Activated CD4-positive, alpha-beta T cell treated with anti-CD3 and anti-CD28 coated beads, Interleukin-2, amount 10 ng/mL, durations not matched to agents 7 days and 5 days (primary cell): ENCODE results near the gene EXOSC1. TPM values are rescaled to one million over a fixed set of nuclear protein-coding genes. Genes with fewer than 3 reads are reported as not detected.
"Not testable (repeated sequence)": the region's sequence is repeated elsewhere in the genome, so short reads cannot be mapped to it uniquely, and the experiment has no call there.

Source experiments
- CTCF ChIA-PET: fragments of 350-600 bp; sonication (Branson Sonifier 250); formaldehyde crosslinking; loops from one replicate; lab custom pipeline; 2021; ENCODE audit warnings: antibody characterized with exemption; lab: Charles Lee
- POLR2A ChIA-PET: fragments of 350-600 bp; sonication (Branson Sonifier 250); formaldehyde crosslinking; loops from one replicate; lab custom pipeline; 2021; ENCODE audit warnings: antibody characterized with exemption; lab: Charles Lee
- DNase-seq: peaks from one replicate; pipeline ENCODE4 v3.0.0-alpha.2; 2020
- H3K27ac Mint-ChIP-seq: one replicate; pipeline ENCODE4 v1.8.0; 2021; ENCODE audit warnings: mild to moderate bottlenecking, moderate library complexity, mixed read lengths
- H3K27me3 Mint-ChIP-seq: one replicate; pipeline ENCODE4 v1.8.0; 2021; ENCODE audit warnings: mixed read lengths
- H3K36me3 Mint-ChIP-seq: one replicate; pipeline ENCODE4 v1.8.0; 2021; ENCODE audit warnings: low read depth, mixed read lengths
- H3K4me1 Mint-ChIP-seq: one replicate; pipeline ENCODE4 v1.8.0; 2021; ENCODE audit warnings: mixed read lengths
- H3K4me3 Mint-ChIP-seq: one replicate; pipeline ENCODE4 v1.8.0; 2021; ENCODE audit warnings: mild to moderate bottlenecking, moderate library complexity, mixed read lengths
- H3K9me3 Mint-ChIP-seq: one replicate; pipeline ENCODE4 v1.8.0; 2021; ENCODE audit warnings: mixed read lengths
- total RNA-seq, 2 experiments: library from RNA; stranded (reverse); gene quantifications; one replicate each; pipeline ENCODE4 v1.2.3, GENCODE V29; 2021

Gene EXOSC1
- total RNA-seq, 2 experiments from 2014 or later = 45.5 to 50.0 TPM

DNA sequence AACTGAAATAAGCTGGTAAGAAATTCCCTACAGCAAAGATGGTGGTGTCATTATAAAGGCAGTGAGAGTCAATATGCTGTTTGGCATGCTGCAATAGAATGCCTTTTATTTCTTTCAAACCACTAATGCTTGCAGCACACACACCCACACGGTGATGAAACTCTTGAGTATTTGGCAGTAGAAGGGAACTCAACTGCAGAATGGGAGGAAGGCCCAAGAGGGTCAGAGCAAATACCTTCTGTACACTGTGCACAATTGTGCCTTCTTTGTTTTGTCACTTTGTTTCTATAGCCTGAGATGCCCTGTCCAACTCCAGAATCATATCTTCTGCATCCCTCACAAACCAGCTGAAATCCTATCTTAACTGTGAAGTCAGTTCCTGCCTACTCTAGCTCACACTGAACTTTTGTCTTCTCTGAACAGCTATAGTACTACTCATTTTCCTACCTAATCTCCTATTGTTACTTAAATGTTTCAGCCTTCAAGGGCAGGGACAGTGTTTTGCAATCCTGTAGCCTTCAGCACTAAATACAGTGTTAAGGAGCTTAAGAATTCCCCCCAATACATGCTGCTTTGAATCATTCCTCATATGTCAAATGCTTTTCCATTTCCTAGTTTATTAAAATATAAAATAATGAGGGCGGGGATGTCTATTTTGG is 30.3 kb upstream of the EXOSC1 start:
- Mint-ChIP-seq H3K4me3 (no peak overlapping the region), H3K27ac (no peak overlapping the region), H3K9me3 (no peaks in the 10 kb centered on the region), H3K4me1 (no peaks in the 10 kb centered on the region), H3K27me3 (no peaks in the 10 kb centered on the region), H3K36me3 (peaks cover 52% of the 10 kb centered on the region)
- CTCF ChIA-PET = interaction anchor here (0.9 to 2.2 kb wide), 5 partner anchors 8 to 96 kb away, joined by 3 to 7 read pairs (median 3); no protein-coding TSS in a partner anchor
- no peak for DNase-seq
- POLR2A ChIA-PET = no interaction called here

- H3K4me3 Mint-ChIP-seq = no peak overlapping the region
- CTCF ChIA-PET = interaction anchor here (0.8 to 1.8 kb wide), 2 partner anchors 14 to 35 kb away, joined by 3 to 4 read pairs; no protein-coding TSS in a partner anchor
- no peaks in the 10 kb centered on the region for H3K4me1 Mint-ChIP-seq
- POLR2A ChIA-PET = no interaction called here
- H3K27me3 Mint-ChIP-seq = no peaks in the 10 kb centered on the region
- DNase-seq = no peak
- no peaks in the 10 kb centered on the region for H3K9me3 Mint-ChIP-seq
- H3K27ac Mint-ChIP-seq = no peak overlapping the region
- H3K36me3 Mint-ChIP-seq = peaks cover 53% of the 10 kb centered on the region
These were observed 29.1 kb upstream of the EXOSC1 start for GRCh38 chr10:97474918-97475317.

- H3K9me3 Mint-ChIP-seq, H3K4me3 Mint-ChIP-seq, H3K27me3 Mint-ChIP-seq, H3K4me1 Mint-ChIP-seq, H3K27ac Mint-ChIP-seq, POLR2A ChIA-PET, DNase-seq: not testable (repeated sequence)
- H3K36me3 Mint-ChIP-seq = peaks cover 30% of the 10 kb centered on the region
- CTCF ChIA-PET = interaction anchor here (1.6 kb wide), 1 partner anchor 15 kb away, joined by 6 read pairs; no protein-coding TSS in a partner anchor
These were observed 23.0 kb upstream of the EXOSC1 start for GRCh38 chr10:97468781-97469180.

- DNase-seq = no peak
- Mint-ChIP-seq H3K4me3 (no peak overlapping the region), H3K4me1 (peaks cover 5% of the 10 kb centered on the region), H3K36me3 (peaks cover 28% of the 10 kb centered on the region), H3K27me3 (no peaks in the 10 kb centered on the region), H3K27ac (no peak overlapping the region), H3K9me3 (no peaks in the 10 kb centered on the region)
- CTCF ChIA-PET = interaction anchor here (0.6 to 1.6 kb wide), 6 partner anchors 8 to 397 kb away, joined by 3 to 6 read pairs (median 4); no protein-coding TSS in a partner anchor
- POLR2A ChIA-PET = no interaction called here
These were observed 22.4 kb upstream of the EXOSC1 start for GRCh38 chr10:97468162-97468561.

DNA sequence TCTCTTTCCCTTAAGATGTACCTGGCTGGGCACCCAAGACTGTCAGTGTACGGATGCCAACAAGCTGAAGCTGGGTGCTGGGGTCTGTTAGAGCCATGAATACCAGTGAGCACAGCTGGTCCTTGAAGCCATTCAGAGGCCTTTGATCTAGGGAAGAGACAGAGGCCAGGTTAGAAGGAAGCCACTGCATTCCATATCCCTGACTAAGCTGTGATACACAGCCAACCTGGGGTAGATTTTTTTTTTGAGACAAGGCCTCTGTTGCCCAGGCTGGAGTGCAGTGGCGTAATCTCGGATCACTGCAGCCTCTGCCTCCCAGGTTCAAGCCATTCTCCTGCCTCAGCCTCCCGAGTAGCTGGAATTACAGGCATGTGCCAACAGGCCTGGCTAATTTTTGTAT is 20.9 kb upstream of the EXOSC1 start:
- no peak for DNase-seq
- POLR2A ChIA-PET = interaction anchor here (0.7 kb wide), 1 partner anchor 25 kb away, joined by 6 read pairs; no protein-coding TSS in a partner anchor
- Mint-ChIP-seq H3K9me3 (no peaks in the 10 kb centered on the region), H3K4me1 (peaks cover 5% of the 10 kb centered on the region), H3K4me3 (no peak overlapping the region), H3K27me3 (no peaks in the 10 kb centered on the region), H3K27ac (no peak overlapping the region), H3K36me3 (peaks cover 33% of the 10 kb centered on the region)
- CTCF ChIA-PET = interaction anchor here (0.9 to 2.4 kb wide), 4 partner anchors 10 to 87 kb away, joined by 3 to 7 read pairs (median 4); no protein-coding TSS in a partner anchor

DNA sequence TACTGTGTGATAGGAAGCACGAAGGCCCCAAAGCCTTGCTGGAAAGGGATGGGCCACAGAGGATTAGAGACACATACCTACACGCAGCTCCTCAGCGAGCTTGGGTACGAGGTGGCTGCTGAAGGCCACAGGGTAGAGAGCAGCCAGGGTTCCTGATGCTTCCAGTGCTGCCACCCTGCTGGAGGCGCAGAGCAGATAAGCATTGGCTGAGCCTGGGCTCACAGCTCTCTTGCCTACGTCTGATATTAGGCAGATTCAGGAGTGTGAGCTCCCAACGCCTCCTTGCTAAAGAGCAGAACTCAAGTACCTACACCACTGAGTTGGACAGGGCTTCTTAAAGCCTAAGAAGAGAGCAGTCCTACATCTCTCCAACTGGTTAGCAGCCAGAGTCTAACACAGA is 20.2 kb upstream of the EXOSC1 start:
- CTCF ChIA-PET = interaction anchor here (0.9 to 2.4 kb wide), 4 partner anchors 11 to 88 kb away, joined by 3 to 7 read pairs (median 4); no protein-coding TSS in a partner anchor
- Mint-ChIP-seq H3K27me3 (no peaks in the 10 kb centered on the region), H3K4me3 (no peak overlapping the region), H3K27ac (no peak overlapping the region), H3K9me3 (no peaks in the 10 kb centered on the region), H3K36me3 (peaks cover 33% of the 10 kb centered on the region), H3K4me1 (peaks cover 5% of the 10 kb centered on the region)
- no peak for DNase-seq
- POLR2A ChIA-PET = no interaction called here

- H3K36me3 Mint-ChIP-seq = peaks cover 35% of the 10 kb centered on the region
- CTCF ChIA-PET = interaction anchor here (0.8 to 1.0 kb wide), 6 partner anchors 16 to 72 kb away, joined by 3 read pairs; no protein-coding TSS in a partner anchor
- H3K9me3 Mint-ChIP-seq = no peaks in the 10 kb centered on the region
- POLR2A ChIA-PET = no interaction called here
- H3K27ac Mint-ChIP-seq = peak overlapping the region; percentile 5
- peaks cover 5% of the 10 kb centered on the region for H3K4me1 Mint-ChIP-seq
- no peaks in the 10 kb centered on the region for H3K27me3 Mint-ChIP-seq
- DNase-seq = no peak
- H3K4me3 Mint-ChIP-seq = no peak overlapping the region
These were observed 18.4 kb upstream of the EXOSC1 start for GRCh38 chr10:97464226-97464625.

GRCh38 chr10:97463363-97464132 is 17.7 kb upstream of the EXOSC1 start:
- Mint-ChIP-seq H3K4me3 (no peak overlapping the region), H3K9me3 (no peaks in the 10 kb centered on the region), H3K4me1 (peaks cover 2% of the 10 kb centered on the region), H3K27me3 (no peaks in the 10 kb centered on the region), H3K27ac (no peak overlapping the region), H3K36me3 (peaks cover 38% of the 10 kb centered on the region)
- DNase-seq = peak; percentile 59
- ChIA-PET POLR2A (no interaction called here), CTCF (interaction anchor here (0.7 to 1.0 kb wide), 6 partner anchors 17 to 58 kb away, joined by 3 to 4 read pairs (median 3); no protein-coding TSS in a partner anchor)

DNA sequence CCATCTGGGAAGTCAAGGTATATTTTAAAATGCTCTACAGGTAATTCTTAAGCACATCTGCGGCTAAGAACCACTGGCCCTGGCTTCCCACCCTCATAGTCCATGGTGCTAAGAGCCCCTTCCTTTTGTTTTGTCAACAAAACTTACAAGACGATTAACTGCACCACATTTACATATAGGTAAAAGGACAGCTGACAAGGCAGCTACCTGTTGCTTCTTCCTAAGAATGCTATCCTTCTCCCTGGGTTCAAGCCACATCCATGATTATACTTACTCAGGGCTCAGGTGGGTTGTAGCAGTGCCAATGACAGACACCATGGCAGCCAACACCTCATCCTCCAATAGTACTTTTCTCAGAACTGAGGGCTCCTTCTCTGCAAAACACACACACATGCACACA is 16.5 kb upstream of the EXOSC1 start:
- Mint-ChIP-seq H3K27me3 (no peaks in the 10 kb centered on the region), H3K4me3 (no peak overlapping the region), H3K36me3 (peaks cover 43% of the 10 kb centered on the region), H3K4me1 (no peaks in the 10 kb centered on the region), H3K27ac (no peak overlapping the region), H3K9me3 (no peaks in the 10 kb centered on the region)
- DNase-seq = no peak
- ChIA-PET POLR2A (no interaction called here), CTCF (interaction anchor here (1.3 kb wide), 1 partner anchor 8 kb away, joined by 7 read pairs; no protein-coding TSS in a partner anchor)

DNA sequence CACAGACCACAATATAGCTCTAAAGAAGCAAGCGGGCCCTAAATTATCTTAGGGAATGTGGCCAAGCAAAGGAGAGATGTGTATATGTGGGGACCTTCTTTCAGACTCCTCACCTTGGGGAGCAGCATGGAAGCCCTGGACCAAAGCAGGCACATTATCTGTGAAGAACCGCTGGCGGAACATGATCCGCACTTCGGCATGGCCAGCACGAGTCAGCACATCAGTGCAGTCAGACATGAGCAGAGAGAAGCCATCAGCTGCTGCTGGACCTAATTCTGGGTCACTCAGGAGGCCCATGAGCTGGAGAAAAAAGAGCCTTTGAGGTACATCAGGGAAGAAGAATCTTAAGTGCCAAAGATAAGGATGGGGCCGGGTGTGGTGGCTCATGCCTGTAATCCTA is 14.1 kb upstream of the EXOSC1 start:
- H3K4me3 Mint-ChIP-seq = no peak overlapping the region
- H3K36me3 Mint-ChIP-seq = peaks cover 48% of the 10 kb centered on the region
- H3K27me3 Mint-ChIP-seq = no peaks in the 10 kb centered on the region
- H3K4me1 Mint-ChIP-seq = no peaks in the 10 kb centered on the region
- ChIA-PET POLR2A (no interaction called here), CTCF (interaction anchor here (0.7 to 1.3 kb wide), 4 partner anchors 8 to 179 kb away, joined by 3 to 4 read pairs (median 4); no protein-coding TSS in a partner anchor)
- peak overlapping the region; percentile 4 for H3K27ac Mint-ChIP-seq
- no peak for DNase-seq
- no peaks in the 10 kb centered on the region for H3K9me3 Mint-ChIP-seq

GRCh38 chr10:97459111-97459510 is 13.3 kb upstream of the EXOSC1 start:
- Mint-ChIP-seq H3K27ac (no peak overlapping the region), H3K27me3 (no peaks in the 10 kb centered on the region), H3K36me3 (peaks cover 52% of the 10 kb centered on the region), H3K9me3 (no peaks in the 10 kb centered on the region), H3K4me3 (no peak overlapping the region), H3K4me1 (peaks cover 7% of the 10 kb centered on the region)
- ChIA-PET CTCF (interaction anchor here (1.0 to 1.1 kb wide), 2 partner anchors 9 to 54 kb away, joined by 4 read pairs; no protein-coding TSS in a partner anchor), POLR2A (no interaction called here)
- DNase-seq = no peak

- no peak overlapping the region for H3K27ac Mint-ChIP-seq
- POLR2A ChIA-PET = no interaction called here
- peaks cover 9% of the 10 kb centered on the region for H3K4me1 Mint-ChIP-seq
- H3K4me3 Mint-ChIP-seq = no peak overlapping the region
- DNase-seq = no peak
- H3K27me3 Mint-ChIP-seq = no peaks in the 10 kb centered on the region
- peaks cover 44% of the 10 kb centered on the region for H3K36me3 Mint-ChIP-seq
- no peaks in the 10 kb centered on the region for H3K9me3 Mint-ChIP-seq
- CTCF ChIA-PET = interaction anchor here (0.7 to 1.7 kb wide), 5 partner anchors 10 to 261 kb away, joined by 3 to 4 read pairs (median 3); partner anchors contain the start of genes EXOSC1 and ZDHHC16
These were observed 10.9 kb upstream of the EXOSC1 start for GRCh38 chr10:97456686-97457065.
